Neutrophil (primary cell): ENCODE results near the gene SPARCL1.
"Not testable (repeated sequence)": the region's sequence is repeated elsewhere in the genome, so short reads cannot be mapped to it uniquely, and the experiment has no call there.

Experiments
- H3K27ac ChIP-seq: fragments of 200-600 bp; sonication (generic); 2 replicates; pipeline ENCODE4 v1.5.1; 2016; ENCODE audit warnings: mild to moderate bottlenecking, moderate library complexity
- H3K27me3 ChIP-seq: fragments of 200-600 bp; sonication (generic); 2 replicates; pipeline ENCODE4 v1.6.0; 2016; ENCODE audit warnings: mild to moderate bottlenecking
- H3K36me3 ChIP-seq: fragments of 200-600 bp; sonication (generic); 2 replicates; pipeline ENCODE4 v1.5.1; 2017
- H3K4me1 ChIP-seq, 2 experiments: fragments of 200-600 bp in 1 of 2; sonication (generic) in 1 of 2; 1 replicate in 1 of 2; 2 replicates in 1 of 2; pipeline versions ENCODE4 v1.5.1 to v1.6.1; 2013 to 2016; ENCODE audit warnings: low read depth in 1 of 2, low read length in 1 of 2, mild to moderate bottlenecking in 1 of 2, moderate library complexity in 1 of 2; ENCODE audit not compliant: control insufficient read depth in 1 of 2, insufficient read depth in 1 of 2
- H3K4me3 ChIP-seq, 2 experiments: fragments of 200-600 bp in 1 of 2; sonication (generic) in 1 of 2; 1 replicate in 1 of 2; 2 replicates in 1 of 2; pipeline ENCODE4 v1.5.1; 2013 to 2016; ENCODE audit warnings: low read depth in 1 of 2, low read length in 1 of 2, mild to moderate bottlenecking in 1 of 2, moderate library complexity in 1 of 2
- H3K9me3 ChIP-seq: fragments of 200-600 bp; sonication (generic); 2 replicates; pipeline ENCODE4 v1.5.1; 2016
- CTCF ChIP-seq: fragments of 200-600 bp; sonication (generic); IDR thresholded peaks from 2 replicates; pipeline ENCODE4 v1.5.1; 2016; ENCODE audit warnings: antibody characterized with exemption

Gene SPARCL1

GRCh38 chr4:87493115-87493514, 36.1 kb downstream of the SPARCL1 start:
- TF ChIP-seq CTCF = no peak
- no peaks in the 10 kb centered on the region for H3K36me3 ChIP-seq
- no peaks in the 10 kb centered on the region for H3K27me3 ChIP-seq
- H3K4me3 ChIP-seq = no peak overlapping the region
- no peak overlapping the region for H3K27ac ChIP-seq
- no peaks in the 10 kb centered on the region for H3K9me3 ChIP-seq
- no peaks in the 10 kb centered on the region for H3K4me1 ChIP-seq

GRCh38 chr4:87491851-87492250, 37.3 kb downstream of the SPARCL1 start:
- not testable (repeated sequence) for H3K27ac ChIP-seq, H3K4me1 ChIP-seq, H3K27me3 ChIP-seq, H3K4me3 ChIP-seq, H3K36me3 ChIP-seq, H3K9me3 ChIP-seq

GRCh38 chr4:87491436-87491835, 37.7 kb downstream of the SPARCL1 start:
- TF ChIP-seq CTCF = no peak
- no peak overlapping the region for H3K27ac ChIP-seq
- H3K36me3 ChIP-seq = no peaks in the 10 kb centered on the region
- H3K9me3 ChIP-seq = no peaks in the 10 kb centered on the region
- H3K4me3 ChIP-seq = no peak overlapping the region
- no peaks in the 10 kb centered on the region for H3K4me1 ChIP-seq
- H3K27me3 ChIP-seq = no peaks in the 10 kb centered on the region

GRCh38 chr4:87490664-87491369, 38.4 kb downstream of the SPARCL1 start:
- Histone ChIP-seq H3K9me3 (no peaks in the 10 kb centered on the region), H3K27me3 (no peaks in the 10 kb centered on the region), H3K4me1 (no peaks in the 10 kb centered on the region), H3K36me3 (no peaks in the 10 kb centered on the region), H3K4me3 (no peak overlapping the region), H3K27ac (no peak overlapping the region)
- no peak for TF ChIP-seq CTCF

GRCh38 chr4:87489678-87490077, 39.5 kb downstream of the SPARCL1 start:
- Histone ChIP-seq H3K27me3 (no peaks in the 10 kb centered on the region), H3K4me1 (no peaks in the 10 kb centered on the region), H3K4me3 (no peak overlapping the region), H3K27ac (no peak overlapping the region), H3K9me3 (no peaks in the 10 kb centered on the region), H3K36me3 (no peaks in the 10 kb centered on the region)
- no peak for TF ChIP-seq CTCF

- not testable (repeated sequence) for H3K9me3 ChIP-seq, H3K4me1 ChIP-seq, H3K4me3 ChIP-seq, H3K27me3 ChIP-seq, H3K36me3 ChIP-seq, H3K27ac ChIP-seq
Observed at GRCh38 chr4:87488666-87489065, 40.5 kb downstream of the SPARCL1 start.

- H3K36me3 ChIP-seq, H3K4me3 ChIP-seq: not testable (repeated sequence)
Observed at GRCh38 chr4:87483247-87483646, 45.9 kb downstream of the SPARCL1 start.

More at GRCh38 chr4:87483247-87483646, 45.9 kb downstream of the SPARCL1 start:
- H3K27ac ChIP-seq, H3K9me3 ChIP-seq, H3K27me3 ChIP-seq, H3K4me1 ChIP-seq: not testable (repeated sequence)
